ENCODE data around the gene GDF15.
"Not testable (repeated sequence)": the region's sequence is repeated elsewhere in the genome, so short reads cannot be mapped to it uniquely, and the experiment has no call there.

GDF15 gene

GRCh38 chr19:18377026-18377425 is 8.9 kb upstream of the GDF15 start:
- TF ChIP-seq ZNF274 (IDR thresholded peaks at IDR 0.05; ENCODE audit: low read depth, low read length): no peak
- H3K4me3 ChIP-seq (ENCODE audit: low read length): no peak overlapping the region

GRCh38 chr19:18379803-18380747 is 5.9 kb upstream of the GDF15 start:
- no peak for TF ChIP-seq ZNF274 (IDR thresholded peaks at IDR 0.05; ENCODE audit: low read depth, low read length)
- no peak overlapping the region for H3K4me3 ChIP-seq (ENCODE audit: low read length)

GRCh38 chr19:18380843-18381242 is 5.1 kb upstream of the GDF15 start:
- no peak overlapping the region for H3K4me3 ChIP-seq (ENCODE audit: low read length)
- TF ChIP-seq ZNF274 (IDR thresholded peaks at IDR 0.05; ENCODE audit: low read depth, low read length): no peak

- not testable (repeated sequence) for H3K4me3 ChIP-seq (ENCODE audit: low read length)
Observed at GRCh38 chr19:18383622-18384021, 2.3 kb upstream of the GDF15 start.

GRCh38 chr19:18384775-18385174 is 1.2 kb upstream of the GDF15 start:
- no peak for TF ChIP-seq ZNF274 (IDR thresholded peaks at IDR 0.05; ENCODE audit: low read depth, low read length)
- no peak overlapping the region for H3K4me3 ChIP-seq (ENCODE audit: low read length)

- TF ChIP-seq ZNF274 (IDR thresholded peaks at IDR 0.05; ENCODE audit: low read depth, low read length): no peak
- H3K4me3 ChIP-seq (ENCODE audit: low read length): no peak overlapping the region
Observed at GRCh38 chr19:18385359-18385674, 641 bp upstream of the GDF15 start.

- no peak for TF ChIP-seq ZNF274 (IDR thresholded peaks at IDR 0.05; ENCODE audit: low read depth, low read length)
Observed at GRCh38 chr19:18386543-18387271, 749 bp downstream of the GDF15 start.

GRCh38 chr19:18388100-18388959 is 2.4 kb downstream of the GDF15 start:
- peak overlapping the region; percentile 42; the same call in 1 of the 2 replicates for H3K4me3 ChIP-seq (ENCODE audit: low read length)
- TF ChIP-seq ZNF274 (IDR thresholded peaks at IDR 0.05; ENCODE audit: low read depth, low read length): no peak

More at GRCh38 chr19:18386543-18387271, 749 bp downstream of the GDF15 start:
- H3K4me3 ChIP-seq (ENCODE audit: low read length): peak overlapping the region; percentile 15; the same call in 1 of the 2 replicates

GRCh38 chr19:18388960-18389725 is 3.2 kb downstream of the GDF15 start:
- no peak overlapping the region; the same call in 1 of the 2 replicates for H3K4me3 ChIP-seq (ENCODE audit: low read length)
- TF ChIP-seq ZNF274 (IDR thresholded peaks at IDR 0.05; ENCODE audit: low read depth, low read length): no peak

- H3K4me3 ChIP-seq (ENCODE audit: low read length): no peak overlapping the region
- no peak for TF ChIP-seq ZNF274 (IDR thresholded peaks at IDR 0.05; ENCODE audit: low read depth, low read length)
Observed at GRCh38 chr19:18389726-18390064, 3.7 kb downstream of the GDF15 start.

- no peak for TF ChIP-seq ZNF274 (IDR thresholded peaks at IDR 0.05; ENCODE audit: low read depth, low read length)
Observed at GRCh38 chr19:18390065-18390907, 4.3 kb downstream of the GDF15 start.

GRCh38 chr19:18391509-18392075 is 5.6 kb downstream of the GDF15 start:
- no peak overlapping the region for H3K4me3 ChIP-seq (ENCODE audit: low read length)
- no peak for TF ChIP-seq ZNF274 (IDR thresholded peaks at IDR 0.05; ENCODE audit: low read depth, low read length)

More at GRCh38 chr19:18390065-18390907, 4.3 kb downstream of the GDF15 start:
- H3K4me3 ChIP-seq (ENCODE audit: low read length): no peak overlapping the region
